ENCODE results near the gene NECTIN1. TPM values are rescaled to one million over a fixed set of nuclear protein-coding genes. Genes with fewer than 3 reads are reported as not detected.

NECTIN1 gene
- total RNA-seq, 1 donor from 2014 or later: 20.6 TPM

GRCh38 chr11:119756169-119756865 is 27.3 kb upstream of the NECTIN1 start:
- ATAC-seq: no peak
- intact Hi-C loops (cut with micrococcal nuclease): no loop called here
- DNase-seq: no peak

DNA sequence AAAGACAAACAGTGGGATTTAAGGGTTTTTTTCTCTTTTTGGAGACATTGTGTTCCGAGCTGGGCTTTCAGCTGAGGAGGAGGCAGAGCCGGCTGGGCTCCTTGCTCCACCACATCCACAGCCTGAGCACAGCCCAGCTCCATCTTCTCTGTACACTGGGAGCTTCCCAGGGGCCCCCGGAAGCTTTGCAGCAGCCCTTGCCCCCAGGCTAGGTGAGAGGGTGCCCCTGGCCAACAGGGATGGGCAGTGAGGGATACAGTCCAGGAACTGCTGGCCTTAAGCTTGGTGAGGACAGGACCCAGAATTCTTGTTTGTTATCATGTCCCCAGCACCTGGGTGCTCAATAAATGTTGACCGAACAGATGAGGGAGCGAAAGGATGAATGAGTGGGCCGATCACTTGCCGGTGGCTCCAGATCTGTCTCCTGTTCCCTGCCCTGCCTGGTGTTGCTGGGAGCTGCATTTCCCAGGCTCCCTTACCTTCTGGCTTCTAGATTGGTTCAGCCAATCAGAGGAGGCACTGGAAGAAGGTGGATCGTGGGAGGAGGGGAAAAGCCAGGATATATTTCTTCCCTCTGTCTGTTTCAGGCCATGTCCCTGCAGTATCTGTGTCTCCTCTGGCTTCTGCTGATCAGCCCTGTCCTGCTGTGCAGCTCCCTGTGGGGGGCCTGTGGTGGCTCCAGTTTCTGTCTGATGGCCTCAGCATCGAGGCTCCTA is 26.5 kb upstream of the NECTIN1 start:
- ATAC-seq (no peak), DNase-seq (no peak)

DNA sequence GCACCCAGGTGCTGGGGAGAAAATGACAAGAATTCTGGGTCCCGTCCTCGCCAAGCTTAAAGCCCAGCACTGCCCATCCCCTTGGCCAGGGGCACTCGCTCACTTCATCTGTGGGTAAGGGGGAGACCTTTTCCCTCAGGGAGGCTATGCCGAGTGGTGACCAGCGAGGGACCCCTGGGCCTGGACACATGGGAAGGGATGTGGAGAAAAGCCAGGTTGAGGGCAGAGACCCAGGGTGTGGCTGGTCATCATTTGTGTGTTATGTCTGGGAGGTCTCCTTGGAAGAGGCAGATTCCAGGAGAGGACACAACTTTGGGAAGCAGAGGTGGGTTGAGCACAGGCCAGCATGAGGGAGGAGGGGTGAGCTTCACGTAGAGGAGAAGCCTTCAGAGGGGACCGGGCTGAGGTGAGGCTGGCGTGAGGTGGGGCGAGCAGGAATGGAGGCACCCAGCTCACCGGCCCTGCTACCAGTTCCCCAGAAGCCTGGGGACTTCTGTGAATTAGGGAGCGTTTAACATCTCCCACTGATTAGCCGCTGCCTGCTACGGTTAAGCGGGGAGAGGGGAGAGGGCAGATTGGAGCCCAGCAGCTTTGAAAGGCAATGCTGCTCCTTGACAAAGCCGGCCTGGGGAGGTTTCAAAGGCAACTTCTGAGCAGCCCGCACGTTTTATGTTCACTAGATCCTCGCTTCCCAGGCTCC is 25.8 kb upstream of the NECTIN1 start:
- intact Hi-C loops (cut with micrococcal nuclease): no loop called here
- DNase-seq (no peak), ATAC-seq (no peak)

More for the DNA sequence above, 26.5 kb upstream of the NECTIN1 start:
- intact Hi-C loops (cut with micrococcal nuclease): no loop called here

- no peak for DNase-seq
- ATAC-seq: peak; percentile 62
- intact Hi-C loops (cut with micrococcal nuclease): no loop called here
These were observed 25.2 kb upstream of the NECTIN1 start for GRCh38 chr11:119754199-119754598.

GRCh38 chr11:119752946-119753345 is 23.9 kb upstream of the NECTIN1 start:
- intact Hi-C loops (cut with micrococcal nuclease): no loop called here
- ATAC-seq (no peak), DNase-seq (no peak)

GRCh38 chr11:119752345-119752871 is 23.4 kb upstream of the NECTIN1 start:
- intact Hi-C loops (cut with micrococcal nuclease): no loop called here
- DNase-seq: no peak
- no peak for ATAC-seq

DNA sequence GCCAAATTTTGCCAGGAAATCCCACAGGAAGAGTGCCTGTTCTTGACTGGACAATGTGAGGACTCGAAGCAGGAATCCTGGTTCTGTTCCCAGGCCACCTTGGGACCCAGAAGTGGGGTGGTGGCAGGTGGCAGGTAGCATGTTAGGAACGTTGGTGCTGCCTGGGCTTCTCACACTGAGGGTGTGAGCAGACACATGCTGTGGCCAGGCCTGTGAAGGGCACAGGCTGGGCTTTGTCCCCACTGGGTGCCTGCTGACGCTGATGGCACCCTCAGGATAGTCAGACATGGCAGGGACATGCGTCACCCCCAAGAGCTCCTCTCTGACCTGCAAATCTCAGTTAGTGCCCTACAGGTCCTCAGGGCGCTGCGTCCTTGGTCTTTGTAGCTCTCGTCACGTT is 21.1 kb upstream of the NECTIN1 start:
- intact Hi-C loops (cut with micrococcal nuclease): no loop called here
- no peak for DNase-seq
- no peak for ATAC-seq

DNA sequence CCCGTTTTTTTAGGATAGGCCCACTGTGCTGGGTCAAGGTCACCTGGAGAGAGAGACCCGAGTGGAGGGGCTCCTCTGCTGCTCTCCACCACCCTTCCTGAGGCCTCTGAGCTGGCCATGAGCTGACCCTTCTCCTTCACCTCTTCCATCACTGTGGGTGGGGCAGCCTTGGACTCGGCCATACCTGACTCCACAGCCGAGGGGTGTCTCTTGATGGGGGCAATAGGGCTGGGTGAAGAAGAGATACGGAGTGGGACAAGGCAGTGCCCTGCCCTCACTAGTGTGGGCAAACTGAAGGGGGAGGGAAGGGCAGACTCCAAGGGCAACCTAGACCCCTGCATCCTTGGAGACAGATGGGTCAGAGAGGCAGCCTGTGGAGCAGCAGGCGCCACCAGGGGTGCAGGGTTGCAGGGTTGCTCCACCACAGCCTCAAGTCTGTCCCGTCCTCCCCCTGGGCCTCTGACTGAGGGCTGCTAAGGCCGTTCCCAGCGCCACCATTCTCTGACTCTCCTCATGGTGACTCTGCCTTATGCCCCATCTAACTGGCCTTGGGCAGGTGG is 20.1 kb upstream of the NECTIN1 start:
- DNase-seq (no peak), ATAC-seq (no peak)
- intact Hi-C loops (cut with micrococcal nuclease): no loop called here

DNA sequence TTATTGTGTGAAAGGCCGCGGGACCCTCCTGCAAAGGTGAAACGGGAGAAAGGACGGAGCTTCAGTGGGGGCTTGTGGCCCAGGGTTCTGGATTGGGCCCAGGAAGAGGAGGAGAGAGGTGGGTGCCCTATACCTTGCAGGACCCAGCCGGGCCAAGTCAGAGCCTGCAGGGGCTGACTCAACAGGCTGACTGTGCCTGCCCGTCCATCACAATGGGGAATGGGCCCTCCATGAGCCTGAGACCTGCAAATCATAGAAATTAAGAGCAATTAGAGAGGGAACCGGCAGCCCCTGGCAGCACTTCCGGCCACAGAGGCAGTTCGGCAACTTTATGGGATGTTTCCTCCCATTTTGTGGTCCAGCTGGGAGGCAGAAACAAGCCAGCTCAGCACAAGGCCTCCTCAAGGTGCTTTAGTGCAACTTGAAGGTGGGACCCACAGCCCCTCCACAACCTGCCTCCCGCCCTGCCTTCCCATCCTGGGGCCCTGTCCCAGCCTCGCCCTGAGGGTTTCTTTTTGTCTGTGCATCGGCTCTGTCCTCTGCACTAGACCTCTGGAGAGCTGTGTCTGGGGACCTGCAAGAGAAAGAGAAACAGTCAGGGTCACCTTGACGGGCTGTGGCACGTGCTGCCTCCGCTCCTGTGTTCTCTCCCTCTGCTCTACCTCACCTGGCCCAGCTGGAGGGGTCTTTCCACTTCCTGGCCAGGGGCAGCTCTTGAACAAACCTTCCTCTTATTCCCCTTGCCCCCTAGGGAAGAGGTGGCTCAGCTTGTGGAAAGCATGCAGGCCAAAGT is 19.1 kb upstream of the NECTIN1 start:
- ATAC-seq (no peak), DNase-seq (no peak)
- intact Hi-C loops (cut with micrococcal nuclease): no loop called here

GRCh38 chr11:119745776-119746535 is 17.0 kb upstream of the NECTIN1 start:
- ATAC-seq: no peak
- no peak for DNase-seq
- intact Hi-C loops (cut with micrococcal nuclease): no loop called here

- ATAC-seq: no peak
- no peak for DNase-seq
- intact Hi-C loops (cut with micrococcal nuclease): no loop called here
These were observed 16.1 kb upstream of the NECTIN1 start for GRCh38 chr11:119745112-119745511.

DNA sequence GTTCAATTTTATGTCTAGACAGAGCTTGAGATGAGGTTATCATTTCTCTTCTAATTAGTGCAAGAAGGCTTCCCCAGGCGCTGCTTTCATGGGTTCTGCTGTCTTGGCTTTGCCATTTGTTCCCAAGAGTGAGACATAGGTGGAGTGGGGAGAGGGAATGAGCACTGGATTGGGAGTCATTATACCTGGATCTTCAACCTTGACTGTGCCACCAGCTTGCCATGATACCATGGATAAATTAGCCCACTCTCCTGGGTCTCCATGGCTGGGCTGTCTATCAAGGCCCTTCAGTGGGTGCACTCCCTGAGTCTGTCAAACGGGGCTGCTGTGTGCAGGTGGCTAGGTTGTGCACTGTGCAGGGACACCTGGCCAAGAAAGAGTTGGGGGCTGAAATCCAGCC is 15.6 kb upstream of the NECTIN1 start:
- ATAC-seq: no peak
- intact Hi-C loops (cut with micrococcal nuclease): no loop called here
- DNase-seq: no peak

- no peak for ATAC-seq
- intact Hi-C loops (cut with micrococcal nuclease): no loop called here
- no peak for DNase-seq
These were observed 14.0 kb upstream of the NECTIN1 start for GRCh38 chr11:119743006-119743405.

DNA sequence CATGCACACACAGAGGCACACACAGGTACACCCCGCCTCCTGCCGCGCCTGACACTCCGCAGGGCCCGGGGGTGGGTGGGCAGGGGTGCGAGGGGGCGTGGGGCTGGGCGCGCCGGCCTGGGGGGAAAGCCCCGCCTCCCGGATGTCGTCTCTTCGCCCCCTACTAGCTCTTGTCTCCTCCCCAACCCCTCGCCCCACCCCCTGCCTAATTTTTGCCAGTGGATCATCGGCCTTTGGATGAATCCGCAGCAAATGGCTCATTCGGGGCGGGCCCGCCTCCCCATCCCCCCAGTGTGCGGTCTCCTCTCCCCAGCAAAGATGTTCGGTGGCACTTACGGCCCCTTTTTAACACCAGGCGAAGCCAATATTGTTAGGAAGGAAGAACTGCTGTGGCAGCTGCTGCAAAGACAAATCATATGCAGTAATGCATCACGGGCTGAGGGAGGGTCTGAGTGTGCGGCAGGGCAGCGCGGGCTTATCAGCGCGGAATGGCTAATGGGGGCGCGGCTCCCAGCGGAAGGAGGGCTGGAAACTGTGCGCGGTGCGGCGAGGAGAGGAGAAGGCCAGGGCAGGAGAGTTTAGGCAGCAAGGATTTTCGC is 13.4 kb upstream of the NECTIN1 start:
- ATAC-seq (peak; percentile 34), DNase-seq (no peak)
- intact Hi-C loops (cut with micrococcal nuclease): no loop called here

DNA sequence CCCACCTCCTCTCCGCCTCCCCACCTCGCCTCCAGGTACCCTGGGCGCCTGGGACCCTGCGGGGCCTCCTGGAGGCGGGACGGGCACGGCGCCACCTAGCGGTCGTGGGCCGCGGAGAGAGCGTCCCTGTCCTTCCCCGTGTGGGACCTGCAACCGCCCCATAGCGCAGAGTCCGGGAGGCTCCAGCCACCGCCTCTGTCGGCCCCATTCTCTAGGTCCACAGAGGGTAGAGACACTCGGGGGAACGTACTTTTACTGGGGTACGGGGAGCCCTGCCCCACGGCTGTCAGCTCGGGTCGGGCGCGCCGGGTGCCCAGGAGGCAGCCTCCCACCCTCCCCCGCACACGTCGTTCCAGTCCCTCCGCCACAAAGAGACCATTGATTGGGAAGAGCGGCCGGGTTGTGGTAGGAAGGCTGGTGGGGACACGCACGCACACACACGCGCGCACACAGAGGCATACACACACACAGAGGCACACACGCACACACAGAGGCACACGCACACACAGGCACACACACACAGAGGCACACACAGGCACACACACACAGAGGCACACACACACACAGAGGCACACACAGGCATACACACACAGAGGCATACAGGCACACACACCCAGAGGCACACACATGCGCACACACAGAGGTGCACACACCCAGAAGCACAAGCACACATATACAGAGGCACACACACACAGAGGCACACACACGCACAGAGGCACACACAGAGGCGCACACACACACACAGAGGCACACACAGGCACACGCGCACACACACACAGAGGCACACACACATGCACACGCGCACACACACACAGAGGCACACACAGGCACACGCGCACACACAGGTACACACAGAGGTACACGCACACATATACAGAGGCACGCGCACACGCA is 12.6 kb upstream of the NECTIN1 start:
- peak; percentile 81 for DNase-seq
- peak; percentile 90 for ATAC-seq
- intact Hi-C loops (cut with micrococcal nuclease): no loop called here

DNA sequence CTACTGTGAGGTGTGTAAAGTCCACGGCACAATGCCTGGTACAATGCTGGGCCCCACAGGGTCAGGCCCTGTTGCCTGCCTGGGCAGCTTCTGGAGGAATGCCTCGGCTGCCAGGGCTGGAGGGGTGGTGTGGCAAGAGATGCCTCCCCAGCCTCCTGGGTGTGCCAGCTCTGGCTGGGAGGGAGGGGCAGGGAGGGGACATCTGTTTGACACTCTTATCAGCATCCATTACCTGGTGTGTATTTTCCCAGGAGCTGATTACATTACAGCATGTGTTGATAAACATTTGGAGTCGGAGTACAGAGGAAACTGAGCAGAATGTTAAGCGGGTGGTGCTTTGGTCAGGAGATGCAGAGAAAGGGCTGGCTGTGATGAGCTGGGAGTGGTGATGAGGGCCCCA is 11.0 kb upstream of the NECTIN1 start:
- no peak for ATAC-seq
- intact Hi-C loops (cut with micrococcal nuclease): no loop called here
- DNase-seq: no peak

Data from left ventricle myocardium superior (tissue), 1 donor.